HL-60 (cell line): ENCODE measurements around the gene TAL1.

ENCODE experiments used
- DNase-seq, 2 experiments: peaks; one replicate each; pipeline ENCODE4 v3.0.0-alpha.2; 2010 to 2020; ENCODE audit warnings: low read depth in 1 of 2, low spot score in 1 of 2
- H3K27ac ChIP-seq: fragments of 250-450 bp; sonication (Bioruptor Pico); replicated peaks from 2 replicates; pipeline ENCODE4 v1.5.1; 2020; ENCODE audit warnings: mild to moderate bottlenecking, moderate library complexity
- H3K27me3 ChIP-seq: fragments of 250-450 bp; sonication (Bioruptor Pico); 2 replicates; pipeline ENCODE4 v1.5.1; 2021; ENCODE audit warnings: mild to moderate bottlenecking, moderate library complexity; ENCODE audit not compliant: insufficient read depth, poor library complexity, severe bottlenecking
- H3K4me3 ChIP-seq: replicated peaks from 2 replicates; pipeline ENCODE4 v1.5.1; 2011; ENCODE audit warnings: mild to moderate bottlenecking, control low read depth, low read length; ENCODE audit not compliant: insufficient read depth
- CTCF ChIP-seq: IDR thresholded peaks from one replicate; pipeline ENCODE4 v1.5.1; 2011; ENCODE audit warnings: low read length, control low read depth, inconsistent platforms; ENCODE audit not compliant: insufficient read depth
- GABPA ChIP-seq: IDR thresholded peaks from 2 replicates; pipeline ENCODE4 v1.6.1; 2012; ENCODE audit warnings: low read depth
- POLR2AphosphoS5 ChIP-seq: IDR thresholded peaks from 2 replicates; pipeline ENCODE4 v1.6.1; 2012; ENCODE audit warnings: low read depth
- REST ChIP-seq: IDR thresholded peaks from 2 replicates; pipeline ENCODE4 v1.6.1; 2012; ENCODE audit warnings: low read depth; ENCODE audit not compliant: insufficient replicate concordance
- SPI1 ChIP-seq: IDR thresholded peaks from 2 replicates; pipeline ENCODE4 v1.6.1; 2012; ENCODE audit warnings: low read depth, mild to moderate bottlenecking, borderline replicate concordance

Gene TAL1

GRCh38 chr1:47223174-47223920, 8.7 kb downstream of the TAL1 start:
- TF ChIP-seq CTCF (no peak), REST (no peak), SPI1 (no peak), POLR2AphosphoS5 (no peak), GABPA (no peak)
- Histone ChIP-seq H3K4me3 (no peak overlapping the region), H3K27me3 (peaks cover 47% of the 10 kb centered on the region), H3K27ac (no peak overlapping the region)
- DNase-seq, result no peak

GRCh38 chr1:47222476-47222875, 9.5 kb downstream of the TAL1 start:
- Histone ChIP-seq H3K27ac (no peak overlapping the region), H3K4me3 (no peak overlapping the region), H3K27me3 (peaks cover 39% of the 10 kb centered on the region)
- no peak for TF ChIP-seq POLR2AphosphoS5
- TF ChIP-seq SPI1, result no peak
- no peak for TF ChIP-seq REST
- TF ChIP-seq CTCF, result no peak
- TF ChIP-seq GABPA, result no peak
- DNase-seq, result no peak

- no peak for TF ChIP-seq SPI1
- TF ChIP-seq REST, result no peak
- no peak for TF ChIP-seq GABPA
- no peak for TF ChIP-seq CTCF
- no peak for TF ChIP-seq POLR2AphosphoS5
Measured at GRCh38 chr1:47219590-47220220, 12.3 kb downstream of the TAL1 start.

More at GRCh38 chr1:47219590-47220220, 12.3 kb downstream of the TAL1 start:
- peaks cover 15% of the 10 kb centered on the region for H3K27me3 ChIP-seq
- H3K4me3 ChIP-seq, result no peak overlapping the region
- H3K27ac ChIP-seq, result no peak overlapping the region
- no peak for DNase-seq
